ENCODE data around the gene PRDM10.
"Not testable (repeated sequence)": the region's sequence is repeated elsewhere in the genome, so short reads cannot be mapped to it uniquely, and the experiment has no call there.

Gene PRDM10

DNA sequence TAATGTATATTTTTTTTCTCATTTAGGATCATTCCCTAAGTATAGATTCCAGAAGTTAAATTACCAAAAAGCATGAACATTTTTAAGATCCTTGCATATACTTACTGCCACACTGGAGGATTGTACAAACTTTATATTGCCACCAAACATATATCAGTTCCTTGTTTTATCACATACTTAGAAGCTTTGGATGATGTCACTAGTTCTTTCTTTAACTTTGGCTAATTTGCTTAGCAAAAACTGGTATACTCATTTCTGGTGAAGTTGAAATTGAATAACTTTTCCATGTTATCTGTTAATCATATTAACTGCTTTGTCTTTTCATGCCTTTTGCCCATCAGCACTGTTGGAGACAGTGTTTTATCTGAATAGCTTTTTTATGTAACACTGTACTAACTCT, 31.6 kb upstream of the PRDM10 start:
- Histone ChIP-seq H3K27ac (ENCODE audit: low read depth, low read length) (no peak overlapping the region), H3K27me3 (ENCODE audit: control insufficient read depth in 5 of 5, insufficient read depth in 4 of 5, low read length in 5 of 5) (no peaks in the 10 kb centered on the region), H3K4me1 (ENCODE audit: control insufficient read depth in 5 of 5, insufficient read depth in 5 of 5, low read length in 5 of 5) (peaks cover 0 to 2% (median 0%) of the 10 kb centered on the region in 5 donors), H3K4me3 (ENCODE audit: low read depth in 1 of 5, low read length in 5 of 5) (no peak overlapping the region), H3K36me3 (ENCODE audit: control insufficient read depth in 5 of 5, insufficient read depth in 5 of 5, low read length in 5 of 5) (no peaks in the 10 kb centered on the region), H3K9ac (ENCODE audit: low read length in 5 of 5) (no peak overlapping the region), H3K9me3 (ENCODE audit: control insufficient read depth in 5 of 5, low read length in 5 of 5) (no peaks in the 10 kb centered on the region)

DNA sequence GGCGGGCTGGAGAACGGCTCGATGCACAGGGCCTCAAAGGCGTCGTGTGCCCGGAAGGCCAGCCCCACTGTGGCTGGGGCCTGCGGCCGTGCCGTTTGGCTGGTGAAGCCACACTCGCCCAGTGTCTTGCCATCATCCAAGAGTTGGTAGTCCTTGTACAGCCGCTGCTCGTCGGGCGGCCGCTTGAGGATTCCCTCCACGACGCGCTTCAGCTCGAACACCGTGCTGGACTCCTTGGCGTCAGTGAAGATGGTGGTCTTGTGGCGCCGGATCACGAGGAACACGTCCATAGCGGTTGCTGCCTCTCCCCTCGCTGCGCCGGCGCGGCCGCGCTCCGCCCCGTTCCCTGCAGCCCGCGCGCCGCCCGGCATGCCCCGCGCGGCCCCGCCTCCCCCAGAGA, 30.3 kb upstream of the PRDM10 start:
- Histone ChIP-seq H3K36me3 (ENCODE audit: control insufficient read depth in 5 of 5, insufficient read depth in 5 of 5, low read length in 5 of 5) (no peaks in the 10 kb centered on the region), H3K9me3 (ENCODE audit: control insufficient read depth in 5 of 5, low read length in 5 of 5) (no peaks in the 10 kb centered on the region), H3K27me3 (ENCODE audit: control insufficient read depth in 5 of 5, insufficient read depth in 4 of 5, low read length in 5 of 5) (no peaks in the 10 kb centered on the region)

DNA sequence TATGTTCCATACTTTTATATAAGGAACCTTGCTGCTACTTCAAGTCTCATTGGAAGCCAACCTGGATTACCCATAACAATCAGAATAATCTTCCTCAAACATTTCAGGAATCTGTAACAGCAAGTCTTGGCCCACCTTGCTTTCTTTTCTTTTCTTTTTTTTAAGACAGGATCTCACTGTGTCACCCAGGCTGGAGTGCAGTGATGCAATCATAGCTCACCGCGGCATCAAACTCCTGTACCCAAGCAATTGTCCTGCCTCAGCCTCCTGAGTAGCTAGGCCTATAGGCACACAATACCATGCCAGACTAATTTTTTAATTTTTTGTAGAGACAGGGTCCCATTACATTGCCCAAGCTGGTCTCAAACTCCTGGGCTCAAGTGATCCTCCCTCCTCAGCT, 29.3 kb upstream of the PRDM10 start:
- Histone ChIP-seq H3K4me1 (ENCODE audit: control insufficient read depth in 5 of 5, insufficient read depth in 5 of 5, low read length in 5 of 5) (peaks cover 0 to under 1% (median 0%) of the 10 kb centered on the region in 5 donors), H3K4me3 (ENCODE audit: low read depth in 1 of 5, low read length in 5 of 5) (no peak overlapping the region), H3K27me3 (ENCODE audit: control insufficient read depth in 5 of 5, insufficient read depth in 4 of 5, low read length in 5 of 5) (no peaks in the 10 kb centered on the region), H3K36me3 (ENCODE audit: control insufficient read depth in 5 of 5, insufficient read depth in 5 of 5, low read length in 5 of 5) (no peaks in the 10 kb centered on the region), H3K9ac (ENCODE audit: low read length in 5 of 5) (no peak overlapping the region), H3K27ac (ENCODE audit: low read depth, low read length) (no peak overlapping the region), H3K9me3 (ENCODE audit: control insufficient read depth in 5 of 5, low read length in 5 of 5) (no peaks in the 10 kb centered on the region)

More for the DNA sequence above, 30.3 kb upstream of the PRDM10 start:
- no peak overlapping the region for H3K9ac ChIP-seq (ENCODE audit: low read length in 5 of 5)
- H3K27ac ChIP-seq (ENCODE audit: low read depth, low read length) = no peak overlapping the region
- peaks cover 0 to 2% (median 0%) of the 10 kb centered on the region in 5 donors for H3K4me1 ChIP-seq (ENCODE audit: control insufficient read depth in 5 of 5, insufficient read depth in 5 of 5, low read length in 5 of 5)
- no peak overlapping the region for H3K4me3 ChIP-seq (ENCODE audit: low read depth in 1 of 5, low read length in 5 of 5)

DNA sequence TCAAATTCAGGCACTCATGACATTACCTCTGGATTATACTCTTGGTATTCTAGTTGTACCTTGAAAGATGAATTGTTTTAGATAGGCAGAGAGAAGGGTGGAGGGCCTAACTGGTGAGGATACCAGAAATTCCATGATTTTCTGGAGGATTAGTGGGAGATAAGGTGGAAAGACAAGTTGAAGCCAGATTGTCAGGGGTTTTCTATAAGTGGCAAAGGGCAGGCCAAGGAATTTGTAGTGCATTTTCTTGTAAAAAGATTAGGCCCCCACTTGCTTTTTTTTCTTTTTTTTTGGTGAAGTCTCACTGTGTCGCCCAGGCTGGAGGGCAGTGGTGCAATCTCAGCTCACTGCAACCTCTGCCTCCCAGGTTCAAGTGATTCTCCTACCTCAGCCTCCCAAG, 28.4 kb upstream of the PRDM10 start:
- H3K4me3 ChIP-seq (ENCODE audit: low read depth in 1 of 5, low read length in 5 of 5) = no peak overlapping the region
- H3K9me3 ChIP-seq (ENCODE audit: control insufficient read depth in 5 of 5, low read length in 5 of 5) = no peaks in the 10 kb centered on the region
- H3K27me3 ChIP-seq (ENCODE audit: control insufficient read depth in 5 of 5, insufficient read depth in 4 of 5, low read length in 5 of 5) = no peaks in the 10 kb centered on the region
- H3K9ac ChIP-seq (ENCODE audit: low read length in 5 of 5) = no peak overlapping the region
- no peaks in the 10 kb centered on the region for H3K4me1 ChIP-seq (ENCODE audit: control insufficient read depth in 5 of 5, insufficient read depth in 5 of 5, low read length in 5 of 5)
- no peak overlapping the region for H3K27ac ChIP-seq (ENCODE audit: low read depth, low read length)
- no peaks in the 10 kb centered on the region for H3K36me3 ChIP-seq (ENCODE audit: control insufficient read depth in 5 of 5, insufficient read depth in 5 of 5, low read length in 5 of 5)

DNA sequence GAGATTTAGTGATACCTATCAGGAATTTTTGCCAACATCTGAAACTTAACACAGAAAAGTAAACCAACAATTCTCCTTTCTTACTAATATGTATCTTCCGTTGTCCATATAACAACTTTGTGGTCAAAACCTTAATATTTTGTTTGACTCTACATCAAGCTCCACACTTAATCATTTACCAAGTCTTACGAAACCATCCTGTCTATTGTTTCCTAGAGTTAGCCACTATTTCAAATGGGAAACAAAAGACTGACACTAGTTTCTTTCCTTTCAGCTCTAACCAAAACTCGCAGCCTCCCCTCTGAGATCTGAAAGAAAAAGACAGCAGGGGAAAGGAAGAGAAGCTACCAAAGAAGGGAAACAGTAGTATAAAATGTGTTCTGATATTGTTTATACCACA, 26.5 kb upstream of the PRDM10 start:
- H3K4me3 ChIP-seq (ENCODE audit: low read depth in 1 of 5, low read length in 5 of 5) = no peak overlapping the region
- no peaks in the 10 kb centered on the region for H3K4me1 ChIP-seq (ENCODE audit: control insufficient read depth in 5 of 5, insufficient read depth in 5 of 5, low read length in 5 of 5)
- no peak overlapping the region for H3K27ac ChIP-seq (ENCODE audit: low read depth, low read length)
- no peaks in the 10 kb centered on the region for H3K27me3 ChIP-seq (ENCODE audit: control insufficient read depth in 5 of 5, insufficient read depth in 4 of 5, low read length in 5 of 5)
- no peaks in the 10 kb centered on the region for H3K9me3 ChIP-seq (ENCODE audit: control insufficient read depth in 5 of 5, low read length in 5 of 5)
- no peaks in the 10 kb centered on the region for H3K36me3 ChIP-seq (ENCODE audit: control insufficient read depth in 5 of 5, insufficient read depth in 5 of 5, low read length in 5 of 5)
- no peak overlapping the region for H3K9ac ChIP-seq (ENCODE audit: low read length in 5 of 5)

DNA sequence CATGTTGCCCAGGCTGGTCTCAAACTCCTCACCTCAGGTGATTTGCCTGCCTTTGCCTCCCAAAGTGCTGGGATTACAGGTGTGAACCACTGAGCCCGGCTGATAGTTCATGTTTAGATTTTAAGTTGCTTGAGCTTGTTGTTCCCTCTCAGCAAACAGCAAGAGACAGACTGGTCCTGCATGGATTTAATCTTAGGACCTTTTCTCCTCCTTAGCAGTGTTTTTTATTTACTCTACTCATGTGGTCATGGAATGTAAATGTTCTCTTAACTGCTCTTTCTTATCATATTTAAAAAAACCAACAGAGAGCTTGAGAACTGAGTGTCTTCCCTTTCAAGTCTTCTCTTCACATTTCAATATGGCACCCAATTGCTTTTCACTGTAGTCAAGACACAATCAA, 22.7 kb upstream of the PRDM10 start:
- Histone ChIP-seq H3K9me3 (ENCODE audit: control insufficient read depth in 5 of 5, low read length in 5 of 5) (no peaks in the 10 kb centered on the region), H3K9ac (ENCODE audit: low read length in 5 of 5) (no peak overlapping the region), H3K27me3 (ENCODE audit: control insufficient read depth in 5 of 5, insufficient read depth in 4 of 5, low read length in 5 of 5) (no peaks in the 10 kb centered on the region), H3K4me3 (ENCODE audit: low read depth in 1 of 5, low read length in 5 of 5) (no peak overlapping the region), H3K27ac (ENCODE audit: low read depth, low read length) (no peak overlapping the region), H3K36me3 (ENCODE audit: control insufficient read depth in 5 of 5, insufficient read depth in 5 of 5, low read length in 5 of 5) (no peaks in the 10 kb centered on the region), H3K4me1 (ENCODE audit: control insufficient read depth in 5 of 5, insufficient read depth in 5 of 5, low read length in 5 of 5) (no peaks in the 10 kb centered on the region)

DNA sequence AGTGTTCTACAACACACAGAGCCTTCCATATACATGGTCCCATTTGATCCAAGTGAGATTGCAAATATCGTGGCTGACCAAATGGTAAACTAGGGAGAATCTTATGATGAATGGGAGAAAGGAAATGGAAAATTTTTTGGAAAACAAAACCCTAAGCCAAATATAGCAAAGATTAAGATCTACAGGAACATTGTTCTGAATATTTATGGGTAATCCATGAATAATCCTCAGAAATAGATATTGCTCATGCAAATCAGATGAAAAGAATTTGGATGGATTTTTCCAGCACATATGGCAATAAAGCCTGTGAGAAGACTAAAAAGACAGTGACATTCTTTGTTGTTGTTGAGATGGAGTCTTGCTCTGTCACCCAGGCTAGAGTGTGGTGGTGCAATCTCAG, 21.7 kb upstream of the PRDM10 start:
- no peaks in the 10 kb centered on the region for H3K36me3 ChIP-seq (ENCODE audit: control insufficient read depth in 5 of 5, insufficient read depth in 5 of 5, low read length in 5 of 5)
- H3K9me3 ChIP-seq (ENCODE audit: control insufficient read depth in 5 of 5, low read length in 5 of 5) = no peaks in the 10 kb centered on the region
- no peak overlapping the region for H3K9ac ChIP-seq (ENCODE audit: low read length in 5 of 5)
- H3K4me3 ChIP-seq (ENCODE audit: low read depth in 1 of 5, low read length in 5 of 5) = no peak overlapping the region
- H3K4me1 ChIP-seq (ENCODE audit: control insufficient read depth in 5 of 5, insufficient read depth in 5 of 5, low read length in 5 of 5) = no peaks in the 10 kb centered on the region
- H3K27ac ChIP-seq (ENCODE audit: low read depth, low read length) = no peak overlapping the region
- no peaks in the 10 kb centered on the region for H3K27me3 ChIP-seq (ENCODE audit: control insufficient read depth in 5 of 5, insufficient read depth in 4 of 5, low read length in 5 of 5)

DNA sequence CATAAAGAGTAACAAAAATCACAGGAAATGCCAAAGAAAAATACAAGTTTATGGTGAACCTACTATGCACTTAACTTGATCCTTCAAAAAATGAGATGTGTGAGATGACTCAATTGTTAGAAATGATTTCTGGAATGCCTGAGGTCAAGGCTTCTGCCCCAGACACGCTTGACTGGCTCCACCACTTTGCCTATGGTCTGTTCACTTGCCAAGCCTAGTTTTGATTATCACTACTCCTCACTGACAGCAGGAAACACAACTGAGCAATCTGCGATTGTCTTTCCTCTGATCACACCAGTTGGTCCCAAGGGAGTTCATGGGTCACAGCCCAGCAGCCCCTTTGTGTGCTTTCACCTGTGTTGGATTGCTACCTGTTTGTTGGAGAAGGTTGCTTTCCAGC, 20.6 kb upstream of the PRDM10 start:
- Histone ChIP-seq H3K27ac (ENCODE audit: low read depth, low read length) (no peak overlapping the region), H3K4me1 (ENCODE audit: control insufficient read depth in 5 of 5, insufficient read depth in 5 of 5, low read length in 5 of 5) (no peaks in the 10 kb centered on the region), H3K9me3 (ENCODE audit: control insufficient read depth in 5 of 5, low read length in 5 of 5) (no peaks in the 10 kb centered on the region), H3K9ac (ENCODE audit: low read length in 5 of 5) (no peak overlapping the region), H3K27me3 (ENCODE audit: control insufficient read depth in 5 of 5, insufficient read depth in 4 of 5, low read length in 5 of 5) (no peaks in the 10 kb centered on the region), H3K36me3 (ENCODE audit: control insufficient read depth in 5 of 5, insufficient read depth in 5 of 5, low read length in 5 of 5) (no peaks in the 10 kb centered on the region), H3K4me3 (ENCODE audit: low read depth in 1 of 5, low read length in 5 of 5) (no peak overlapping the region)

DNA sequence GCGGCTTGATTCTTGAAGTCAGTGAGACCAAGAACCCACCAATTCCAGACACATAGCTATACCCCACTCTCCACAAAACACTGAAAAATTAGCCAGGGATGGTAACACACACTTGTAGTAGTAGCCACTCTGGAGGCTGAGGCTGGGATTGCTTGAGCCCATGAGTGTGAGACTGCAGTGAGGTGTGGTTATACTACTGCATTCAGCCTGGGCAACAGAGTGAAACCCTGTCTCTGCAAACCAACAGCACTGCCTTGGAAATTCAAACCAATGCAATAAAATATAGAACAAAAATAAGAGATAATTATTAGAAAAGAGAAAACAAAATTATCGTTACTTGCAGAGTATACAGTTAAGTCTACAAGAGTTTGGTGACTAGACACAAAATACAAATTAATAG, 20.2 kb upstream of the PRDM10 start:
- no peaks in the 10 kb centered on the region for H3K27me3 ChIP-seq (ENCODE audit: control insufficient read depth in 5 of 5, insufficient read depth in 4 of 5, low read length in 5 of 5)
- H3K4me1 ChIP-seq (ENCODE audit: control insufficient read depth in 5 of 5, insufficient read depth in 5 of 5, low read length in 5 of 5) = no peaks in the 10 kb centered on the region
- no peaks in the 10 kb centered on the region for H3K9me3 ChIP-seq (ENCODE audit: control insufficient read depth in 5 of 5, low read length in 5 of 5)
- no peak overlapping the region for H3K9ac ChIP-seq (ENCODE audit: low read length in 5 of 5)
- no peaks in the 10 kb centered on the region for H3K36me3 ChIP-seq (ENCODE audit: control insufficient read depth in 5 of 5, insufficient read depth in 5 of 5, low read length in 5 of 5)
- no peak overlapping the region for H3K27ac ChIP-seq (ENCODE audit: low read depth, low read length)
- H3K4me3 ChIP-seq (ENCODE audit: low read depth in 1 of 5, low read length in 5 of 5) = no peak overlapping the region

DNA sequence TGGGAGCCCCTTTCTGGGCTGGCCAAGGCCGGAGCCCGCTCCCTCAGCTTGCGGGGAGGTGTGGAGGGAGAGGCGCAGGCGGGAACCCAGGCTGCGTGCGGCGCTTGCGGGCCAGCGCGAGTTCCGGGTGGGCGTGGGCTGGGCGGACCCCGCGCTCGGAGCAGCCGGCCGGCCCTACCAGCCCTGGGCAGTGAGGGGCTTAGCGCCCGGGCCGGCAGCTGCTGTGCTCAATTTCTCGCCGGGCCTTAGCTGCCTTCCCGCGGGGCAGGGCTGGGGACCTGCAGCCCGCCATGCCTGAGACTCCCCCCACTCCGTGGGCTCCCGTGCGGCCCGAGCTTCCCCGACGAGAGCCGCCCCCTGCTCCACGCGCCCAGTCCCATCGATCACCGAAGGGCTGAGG, 19.0 kb upstream of the PRDM10 start:
- not testable (repeated sequence) for H3K4me1 ChIP-seq (ENCODE audit: control insufficient read depth in 5 of 5, insufficient read depth in 5 of 5, low read length in 5 of 5); H3K36me3 ChIP-seq (ENCODE audit: control insufficient read depth in 5 of 5, insufficient read depth in 5 of 5, low read length in 5 of 5); H3K27ac ChIP-seq (ENCODE audit: low read depth, low read length); H3K4me3 ChIP-seq (ENCODE audit: low read depth in 1 of 5, low read length in 5 of 5); H3K9ac ChIP-seq (ENCODE audit: low read length in 5 of 5); H3K27me3 ChIP-seq (ENCODE audit: control insufficient read depth in 5 of 5, insufficient read depth in 4 of 5, low read length in 5 of 5); H3K9me3 ChIP-seq (ENCODE audit: control insufficient read depth in 5 of 5, low read length in 5 of 5)

DNA sequence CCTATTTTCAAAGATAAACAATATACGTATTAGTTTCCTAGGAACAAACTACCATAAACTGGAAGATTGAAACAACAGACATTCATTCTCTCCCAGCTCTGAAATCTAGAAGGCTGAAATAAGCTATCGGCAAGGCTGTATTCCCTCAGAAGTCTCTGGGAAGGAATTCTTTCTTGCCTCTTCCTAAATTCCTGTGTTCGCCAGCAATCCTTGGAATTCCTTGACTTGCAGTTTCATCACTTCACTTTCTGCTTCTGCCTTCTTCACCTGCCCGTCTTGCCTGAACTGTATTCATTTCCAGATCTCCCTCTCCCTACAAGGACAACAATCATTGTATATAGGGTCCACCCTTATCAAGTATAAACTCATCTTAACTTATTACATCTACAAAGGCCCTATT, 17.7 kb upstream of the PRDM10 start:
- Histone ChIP-seq H3K4me1 (ENCODE audit: control insufficient read depth in 5 of 5, insufficient read depth in 5 of 5, low read length in 5 of 5) (no peaks in the 10 kb centered on the region), H3K27ac (ENCODE audit: low read depth, low read length) (no peak overlapping the region)

More for the DNA sequence above, 17.7 kb upstream of the PRDM10 start:
- H3K27me3 ChIP-seq (ENCODE audit: control insufficient read depth in 5 of 5, insufficient read depth in 4 of 5, low read length in 5 of 5) = no peaks in the 10 kb centered on the region
- no peaks in the 10 kb centered on the region for H3K9me3 ChIP-seq (ENCODE audit: control insufficient read depth in 5 of 5, low read length in 5 of 5)
- no peak overlapping the region for H3K4me3 ChIP-seq (ENCODE audit: low read depth in 1 of 5, low read length in 5 of 5)
- no peaks in the 10 kb centered on the region for H3K36me3 ChIP-seq (ENCODE audit: control insufficient read depth in 5 of 5, insufficient read depth in 5 of 5, low read length in 5 of 5)
- H3K9ac ChIP-seq (ENCODE audit: low read length in 5 of 5) = no peak overlapping the region
